KG1 (cell line): ENCODE measurements around the gene CLNK.
A peak's percentile ranks its signal among the peaks of the same experiment; 100 is the strongest.

Experiments
- DNase-seq: peaks from one replicate; lab custom pipeline; 2025; lab: John Stamatoyannopoulos, UW

The CLNK gene, protein sequence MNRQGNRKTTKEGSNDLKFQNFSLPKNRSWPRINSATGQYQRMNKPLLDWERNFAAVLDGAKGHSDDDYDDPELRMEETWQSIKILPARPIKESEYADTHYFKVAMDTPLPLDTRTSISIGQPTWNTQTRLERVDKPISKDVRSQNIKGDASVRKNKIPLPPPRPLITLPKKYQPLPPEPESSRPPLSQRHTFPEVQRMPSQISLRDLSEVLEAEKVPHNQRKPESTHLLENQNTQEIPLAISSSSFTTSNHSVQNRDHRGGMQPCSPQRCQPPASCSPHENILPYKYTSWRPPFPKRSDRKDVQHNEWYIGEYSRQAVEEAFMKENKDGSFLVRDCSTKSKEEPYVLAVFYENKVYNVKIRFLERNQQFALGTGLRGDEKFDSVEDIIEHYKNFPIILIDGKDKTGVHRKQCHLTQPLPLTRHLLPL

DNA sequence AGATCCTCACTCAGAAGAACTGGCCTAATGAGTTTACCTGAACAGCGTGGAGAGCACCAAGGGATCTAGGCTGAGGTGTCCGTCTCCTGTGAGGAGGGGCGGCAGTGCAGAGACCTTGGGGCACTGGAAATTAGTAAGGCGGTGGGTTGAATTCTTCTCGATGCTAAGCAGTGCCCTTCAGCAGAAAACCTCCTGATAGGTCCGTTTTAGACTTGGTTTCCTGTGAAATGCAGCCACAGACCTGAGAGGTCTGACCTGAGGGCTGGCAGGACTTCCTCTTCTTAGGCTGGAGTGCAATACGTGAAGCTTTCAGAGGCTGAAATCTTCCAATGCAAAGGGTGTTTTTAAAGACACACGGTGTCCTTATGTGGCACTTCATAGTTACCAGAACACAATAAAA, at the start of gene CLNK:
TSS of gene CLNK (minus strand) at position 138 of the 400 bp plus-strand sequence. CDS start 16,899 bp downstream, outside the sequence.
- peak; percentile 77 for DNase-seq

GRCh38 chr4:10733481-10734062, 49.0 kb upstream of the CLNK start:
- no peak for DNase-seq

DNA sequence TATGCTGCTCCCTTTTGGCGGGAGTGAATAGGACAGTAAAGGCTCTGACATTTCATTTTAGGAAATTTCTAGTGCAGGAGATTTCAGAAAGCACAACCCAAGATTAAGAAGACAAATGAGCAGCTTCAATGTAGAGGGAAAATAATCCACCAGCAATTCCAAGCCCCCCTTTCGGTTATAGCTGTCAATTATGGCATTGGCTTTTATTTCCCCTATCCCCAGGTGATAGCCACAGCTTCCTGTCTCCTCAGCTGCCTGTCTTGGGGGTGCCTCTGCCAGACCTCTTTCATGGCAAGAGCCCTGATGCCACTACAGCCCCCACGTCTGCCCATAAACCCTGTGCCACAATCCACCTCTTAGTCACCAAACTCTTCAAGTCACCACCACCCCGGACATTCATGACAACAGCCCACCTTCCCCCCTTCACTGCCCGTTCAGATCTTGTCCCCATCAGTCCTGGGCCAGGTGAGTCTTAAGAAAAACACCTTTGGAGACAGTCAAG, 48.4 kb upstream of the CLNK start:
- DNase-seq: no peak

GRCh38 chr4:10732235-10732913, 47.8 kb upstream of the CLNK start:
- DNase-seq: no peak

GRCh38 chr4:10731690-10732089, 47.1 kb upstream of the CLNK start:
- no peak for DNase-seq

GRCh38 chr4:10731162-10731561, 46.6 kb upstream of the CLNK start:
- DNase-seq: no peak

DNA sequence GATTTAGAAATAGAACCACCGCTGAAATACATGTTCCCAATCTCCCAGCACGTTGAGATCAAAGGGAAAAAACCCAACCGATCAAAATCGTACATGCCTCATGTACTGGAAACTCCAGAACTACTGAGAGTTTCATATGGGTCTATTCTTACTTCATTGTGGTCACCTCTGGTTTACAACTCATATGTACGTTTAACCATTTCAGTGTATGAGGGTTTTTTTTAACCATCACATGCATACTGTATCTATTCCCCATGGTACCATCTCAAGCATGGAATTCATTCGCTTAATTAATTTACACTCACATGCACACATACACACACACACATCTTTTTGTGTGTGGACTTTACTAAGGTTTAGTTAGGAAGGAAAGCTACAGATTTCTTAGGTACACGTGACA, 46.0 kb upstream of the CLNK start:
- DNase-seq: no peak

- no peak for DNase-seq
Observed at GRCh38 chr4:10730019-10730418, 45.5 kb upstream of the CLNK start.

DNA sequence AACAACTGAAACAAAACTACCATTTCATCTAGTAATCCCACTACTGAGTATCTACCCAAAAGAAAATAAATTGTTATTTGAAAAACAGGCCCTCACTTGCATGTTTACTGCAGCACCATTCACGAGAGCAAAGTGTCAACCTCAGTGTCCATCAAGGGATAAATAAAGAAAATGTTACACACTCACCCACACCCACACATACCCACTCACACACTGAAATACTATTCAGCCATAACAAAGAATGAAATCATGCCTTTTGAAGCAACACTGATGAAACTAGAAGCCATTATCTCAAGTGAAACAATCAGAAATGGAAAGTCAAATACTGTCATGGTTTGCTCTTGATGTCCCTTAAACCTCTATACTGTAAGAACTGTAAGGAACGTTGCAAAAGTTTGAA, 44.8 kb upstream of the CLNK start:
- no peak for DNase-seq

DNA sequence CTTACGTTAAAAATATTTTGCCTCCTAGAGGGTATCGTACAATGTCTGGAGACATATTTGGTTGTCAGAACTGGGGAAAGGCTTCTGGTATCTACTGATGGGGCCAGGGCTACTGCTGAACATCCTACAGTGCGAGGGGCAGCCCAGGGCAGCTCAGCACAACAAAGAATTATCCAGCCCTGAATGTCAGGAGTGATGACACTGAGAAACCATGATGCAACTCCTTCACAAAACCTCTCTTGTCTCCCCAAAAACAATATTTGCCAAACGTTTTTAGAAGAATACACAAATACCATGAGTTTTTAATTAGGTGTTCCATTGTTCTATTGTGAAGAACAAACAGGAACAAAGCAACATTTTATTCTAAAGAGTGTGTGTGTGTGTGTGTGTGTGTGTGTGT, 43.4 kb upstream of the CLNK start:
- no peak for DNase-seq

GRCh38 chr4:10727140-10727880, 42.7 kb upstream of the CLNK start:
- no peak for DNase-seq

GRCh38 chr4:10722957-10723356, 38.4 kb upstream of the CLNK start:
- no peak for DNase-seq

DNA sequence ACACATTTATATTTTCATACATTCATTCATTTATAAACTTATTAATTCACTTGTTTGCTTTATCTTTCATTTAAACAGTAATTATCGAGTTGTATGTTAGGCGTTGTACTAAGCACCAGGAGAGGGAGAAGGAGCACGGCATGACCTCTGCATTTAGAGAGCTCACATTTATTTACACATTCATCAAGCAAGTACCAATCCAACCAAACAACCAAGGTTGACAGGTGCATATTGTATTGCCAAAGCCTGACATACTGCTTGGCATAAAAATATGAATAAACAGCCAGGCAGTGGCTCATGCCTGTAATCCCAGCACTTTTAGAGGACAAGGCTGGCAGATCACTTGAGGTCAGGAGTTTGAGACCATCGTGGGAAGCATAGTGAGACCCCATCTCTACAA, 37.0 kb upstream of the CLNK start:
- no peak for DNase-seq

- DNase-seq: no peak
Observed at GRCh38 chr4:10716163-10716562, 31.6 kb upstream of the CLNK start.

DNA sequence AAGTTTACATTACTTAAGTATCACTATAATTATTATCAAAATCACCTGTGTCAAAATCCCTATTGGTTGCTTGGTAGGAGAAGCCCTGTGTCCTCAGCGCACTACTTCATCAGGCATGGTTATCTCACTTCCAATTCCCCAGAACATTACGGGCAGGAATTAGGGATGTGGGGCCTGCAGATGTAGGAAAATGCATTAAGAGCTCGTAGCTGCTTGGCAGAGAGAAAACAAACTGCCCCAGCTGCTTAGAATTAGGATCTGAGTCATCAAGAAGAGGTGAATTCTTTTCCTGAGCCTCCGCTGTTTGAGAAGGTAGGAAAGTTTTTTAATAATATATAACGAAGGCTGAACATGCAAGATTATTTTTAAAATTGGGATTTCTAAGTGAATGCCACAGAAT, 31.1 kb upstream of the CLNK start:
- DNase-seq: no peak

DNA sequence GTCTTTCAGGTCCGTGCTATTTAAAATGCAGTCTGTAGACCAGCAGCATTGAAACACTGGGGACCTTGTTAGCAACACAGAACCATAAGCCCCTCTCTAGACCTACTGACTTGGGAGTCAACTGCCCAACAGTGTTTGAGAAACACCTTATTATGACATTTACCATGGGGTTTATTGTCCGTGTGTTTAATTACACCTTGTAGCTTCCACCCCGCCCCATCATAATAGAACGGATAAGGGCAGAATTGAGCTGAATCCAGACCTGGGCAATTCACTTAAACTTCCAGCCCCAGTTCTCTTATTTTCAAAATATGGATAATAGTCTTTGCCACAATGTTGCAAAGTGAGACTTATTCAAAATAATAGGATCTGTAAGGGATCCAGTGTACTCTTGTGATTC, 30.6 kb upstream of the CLNK start:
- no peak for DNase-seq

- DNase-seq: no peak
Observed at GRCh38 chr4:10713591-10713990, 29.0 kb upstream of the CLNK start.

DNA sequence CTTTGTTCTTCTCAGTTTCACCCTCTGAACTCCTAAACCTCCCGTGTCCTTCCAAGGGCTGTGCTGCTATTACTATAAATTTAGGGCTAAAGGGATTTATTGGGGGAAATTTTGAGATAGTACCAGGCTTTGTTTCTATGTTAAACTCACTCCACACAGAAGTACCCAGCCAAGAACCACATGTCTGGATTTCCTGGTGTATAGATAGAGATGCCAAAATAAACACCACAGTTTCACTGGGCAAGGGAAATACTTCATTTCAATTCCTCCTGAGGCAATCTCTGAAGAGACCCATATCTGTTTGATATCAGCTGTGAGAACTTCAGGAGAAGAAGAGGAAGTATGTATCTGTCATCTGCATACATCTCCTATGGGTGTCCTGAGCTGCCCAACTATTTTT, 21.7 kb upstream of the CLNK start:
- DNase-seq: no peak

GRCh38 chr4:10704430-10704810, 19.9 kb upstream of the CLNK start:
- peak; percentile 56 for DNase-seq

GRCh38 chr4:10703766-10704429, 19.3 kb upstream of the CLNK start:
- peak; percentile 64 for DNase-seq

GRCh38 chr4:10703156-10703555, 18.6 kb upstream of the CLNK start:
- DNase-seq: no peak
